SK-MEL-5 (cell line): ENCODE results near the gene ACSS2. TPM values are rescaled to one million over a fixed set of nuclear protein-coding genes. Genes with fewer than 3 reads are reported as not detected.

Source experiments
- DNase-seq: peaks from one replicate; pipeline ENCODE4 v3.0.0-alpha.2; 2016; ENCODE audit warnings: low read depth, low spot score
- in situ Hi-C: cut with HindIII; loops from 2 replicates; pipeline ENCODE4 v1.10.0; 2016; ENCODE audit warnings: low sequenced_read_pairs, high pct_unique_total_duplicates, low pct_unique_long_range_greater_than_20kb
- total RNA-seq: library from RNA; depleted of rRNA; stranded (reverse); fragments of >200 nt; shearing (Covaris generic); gene quantifications from 2 replicates; pipeline ENCODE4 v1.2.3, GENCODE V29; 2014; rRNA removed

The ACSS2 gene
- total RNA-seq, 1 experiment from 2014 or later, result 35.7 TPM

GRCh38 chr20:34956751-34957472 is 80.5 kb downstream of the ACSS2 start:
- DNase-seq, result no peak
- in situ Hi-C loops, result no loop called here

- no peak for DNase-seq
- in situ Hi-C loops, result no loop called here
Measured at GRCh38 chr20:34964486-34964885, 88.1 kb downstream of the ACSS2 start.

- DNase-seq, result no peak
- in situ Hi-C loops, result no loop called here
Measured at GRCh38 chr20:34965051-34965450, 88.6 kb downstream of the ACSS2 start.

- no peak for DNase-seq
- in situ Hi-C loops, result no loop called here
Measured at GRCh38 chr20:34967421-34967820, 91.0 kb downstream of the ACSS2 start.

DNA sequence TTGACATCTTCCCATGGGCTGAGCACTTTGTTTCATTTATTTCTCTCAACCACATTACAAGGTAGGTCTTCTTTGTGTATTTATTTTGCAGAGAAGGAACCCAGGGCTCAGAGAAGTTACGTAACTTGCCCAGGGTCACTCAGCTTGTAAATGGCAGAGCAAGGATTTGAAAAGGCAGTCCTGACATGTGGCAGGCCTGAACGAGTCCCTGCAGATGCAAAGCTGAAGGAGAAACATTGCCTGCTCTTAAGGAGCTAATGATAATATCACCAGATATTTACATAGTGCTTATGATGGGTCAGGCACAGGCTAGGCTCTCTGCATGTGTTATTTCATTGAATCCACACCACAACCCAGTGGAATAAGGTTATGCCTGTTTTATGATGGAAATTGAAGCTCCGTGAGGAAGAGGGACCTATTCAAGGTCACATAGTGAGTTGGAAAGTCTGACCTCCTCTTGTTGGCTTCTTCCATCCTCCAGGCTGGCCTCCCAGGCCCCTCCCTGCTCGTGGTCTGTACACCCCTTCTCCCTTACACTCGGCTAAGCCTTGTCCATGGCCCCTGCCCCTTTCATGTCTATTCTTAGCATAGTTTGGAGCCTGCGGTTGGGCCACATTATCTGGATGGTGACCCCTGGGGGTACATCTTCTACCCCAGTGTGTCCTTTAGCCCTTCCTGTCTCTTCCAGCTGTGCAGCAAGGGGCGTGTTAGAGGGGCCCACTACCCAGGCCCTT is 91.8 kb downstream of the ACSS2 start:
- in situ Hi-C loops, result no loop called here
- no peak for DNase-seq

GRCh38 chr20:34970193-34970840 is 93.9 kb downstream of the ACSS2 start:
- in situ Hi-C loops, result no loop called here
- DNase-seq, result no peak

DNA sequence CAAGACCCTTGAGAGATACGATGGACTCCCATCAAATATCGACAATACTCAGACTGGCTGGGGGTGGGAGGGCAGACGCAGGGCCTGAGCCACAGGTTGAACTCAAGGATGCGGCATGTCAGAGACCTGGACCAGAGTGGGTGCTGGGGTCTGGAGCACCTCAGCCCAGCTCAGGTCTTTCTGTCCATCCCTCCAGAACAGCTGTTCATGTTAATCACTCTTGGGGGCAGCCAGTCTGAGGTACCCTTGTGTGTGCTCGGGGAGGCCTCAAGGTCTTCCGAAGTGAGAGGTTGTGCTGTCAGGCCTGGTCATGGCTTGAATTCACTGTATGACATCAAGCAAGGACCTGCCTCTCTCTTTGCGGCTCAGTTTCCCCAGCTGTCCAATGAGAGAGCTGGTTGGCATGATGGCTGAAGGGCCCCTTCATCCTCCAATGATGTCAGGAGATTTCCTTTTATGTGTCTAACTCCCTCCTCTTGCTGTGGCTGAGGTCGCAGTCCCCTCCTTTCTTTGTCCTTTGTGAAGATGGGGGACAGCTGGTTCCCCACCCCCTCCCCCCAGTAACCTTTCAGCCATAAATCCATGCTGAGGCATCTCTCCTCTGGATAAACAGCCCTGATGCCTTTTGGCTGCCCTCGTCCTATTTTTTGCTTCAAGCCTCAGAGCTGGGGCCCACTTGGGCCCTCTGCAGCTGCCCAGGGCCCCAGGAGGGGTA is 94.6 kb downstream of the ACSS2 start:
- in situ Hi-C loops, result no loop called here
- no peak for DNase-seq

DNA sequence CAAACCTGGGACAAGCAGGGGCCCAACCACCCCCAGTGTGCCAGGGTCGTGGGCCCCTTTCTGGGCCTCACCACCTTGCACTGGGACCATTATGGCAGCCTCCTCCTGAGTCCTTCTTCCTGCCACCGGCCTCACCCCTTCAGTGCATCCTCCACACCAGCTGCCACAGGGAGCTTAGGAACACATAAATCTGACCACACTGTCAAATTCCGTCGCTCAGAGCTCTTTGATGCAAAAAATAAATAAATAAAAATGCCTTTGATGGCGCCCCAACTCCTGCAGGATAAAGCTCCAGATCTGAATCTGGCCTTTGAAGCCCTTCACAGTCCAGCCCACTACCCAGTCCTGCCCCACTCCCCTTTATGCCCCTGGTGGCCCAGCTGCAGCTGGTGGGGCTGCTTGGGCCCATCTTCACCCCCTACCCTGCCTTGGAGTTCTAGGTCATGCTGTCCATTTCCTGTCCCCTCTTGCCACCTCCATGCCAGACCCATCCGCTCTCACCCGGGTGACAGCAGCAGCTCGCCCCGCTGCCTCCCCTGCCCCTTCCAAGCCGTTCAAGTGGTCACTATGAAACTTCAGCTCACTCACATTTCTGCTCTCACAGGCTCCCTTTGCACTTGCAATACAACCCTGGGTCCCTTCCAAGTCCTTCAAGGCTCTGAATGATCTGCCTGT is 95.3 kb downstream of the ACSS2 start:
- in situ Hi-C loops, result no loop called here
- DNase-seq, result no peak

- in situ Hi-C loops, result no loop called here
- no peak for DNase-seq
Measured at GRCh38 chr20:34974246-34974645, 97.8 kb downstream of the ACSS2 start.

GRCh38 chr20:34976286-34976685 is 99.9 kb downstream of the ACSS2 start:
- in situ Hi-C loops, result no loop called here
- no peak for DNase-seq

Other genes starting within 250 kb of the ACSS2 start
- 32.1 and 38.2 TPM in 2 replicates for gene PIGU, start 199.5 kb upstream of the ACSS2 start, total RNA-seq
- gene TP53INP2, start 172.3 kb upstream of the ACSS2 start, total RNA-seq, result 6.5 TPM in 2 replicates
- gene NCOA6, start 51.0 kb upstream of the ACSS2 start, total RNA-seq, result 6.1 and 6.5 TPM in 2 replicates
- 4.4 and 8.0 TPM in 2 replicates for gene GGT7, start 3.8 kb upstream of the ACSS2 start, total RNA-seq
- gene GSS, start 79.2 kb downstream of the ACSS2 start, total RNA-seq, result 154 and 164 TPM in 2 replicates
- 0.03 and 0.08 TPM in 2 replicates for gene MYH7B, start 79.3 kb downstream of the ACSS2 start, total RNA-seq
- gene TRPC4AP, start 216.2 kb downstream of the ACSS2 start, total RNA-seq, result 32.8 and 34.8 TPM in 2 replicates